GM08714 (cell line): ENCODE results near the gene MAST3.
A peak's percentile ranks its signal among the peaks of the same experiment; 100 is the strongest.

Experiments
- H3K4me3 ChIP-seq: fragments of 200-500 bp; sonication (Bioruptor generic); 2 replicates; pipeline ENCODE4 v1.5.1; 2014; ENCODE audit warnings: mild to moderate bottlenecking, low read length, inconsistent platforms
- ZNF274 ChIP-seq: IDR thresholded peaks from 2 replicates; pipeline ENCODE4 v1.6.1; 2012; ENCODE audit warnings: mild to moderate bottlenecking, low read depth, low read length

MAST3 gene

DNA sequence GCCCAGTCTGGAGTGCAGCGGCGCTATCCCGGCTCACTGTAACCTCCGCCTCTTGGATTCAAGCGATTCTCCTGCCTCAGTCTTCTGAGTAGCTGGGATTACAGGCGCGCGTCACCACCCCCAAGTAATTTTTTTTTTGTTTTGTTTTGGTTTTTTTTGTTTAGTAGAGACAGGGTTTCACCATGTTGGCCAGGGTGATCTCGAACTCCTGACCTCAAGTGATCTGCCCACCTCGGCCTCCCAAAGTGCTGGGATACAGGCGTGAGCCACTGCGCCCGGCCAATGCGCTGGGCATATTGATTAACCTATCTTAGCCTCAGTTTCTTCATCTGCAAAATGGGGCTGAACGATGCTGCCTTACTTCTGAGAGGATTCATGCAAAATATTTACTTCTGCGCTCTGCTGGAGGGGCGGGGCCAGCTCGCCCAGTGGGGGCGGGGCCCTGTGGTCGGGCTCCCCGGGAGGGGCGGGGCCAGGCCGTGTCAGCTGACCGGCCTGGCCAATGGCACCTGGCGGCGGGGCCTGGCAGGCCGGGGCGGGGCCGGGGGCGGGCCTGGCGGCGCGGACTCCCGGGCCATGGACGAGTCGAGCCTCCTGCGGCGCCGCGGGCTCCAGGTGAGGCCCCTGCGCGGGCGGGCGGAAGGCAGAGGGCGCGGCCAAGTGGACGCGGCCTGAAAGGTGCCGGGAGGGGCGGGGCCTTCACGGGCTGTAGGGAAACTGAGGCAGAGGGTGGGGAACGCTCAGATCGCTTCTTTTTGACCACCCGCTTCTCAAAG is at the start of gene MAST3:
Gene MAST3 (plus strand): TSS at position 562 of the 776 bp plus-strand sequence. CDS start 15 bp downstream, at position 577.
- TF ChIP-seq ZNF274, result no peak
- peak within 1 kb of the TSS; percentile 98 for H3K4me3 ChIP-seq

DNA sequence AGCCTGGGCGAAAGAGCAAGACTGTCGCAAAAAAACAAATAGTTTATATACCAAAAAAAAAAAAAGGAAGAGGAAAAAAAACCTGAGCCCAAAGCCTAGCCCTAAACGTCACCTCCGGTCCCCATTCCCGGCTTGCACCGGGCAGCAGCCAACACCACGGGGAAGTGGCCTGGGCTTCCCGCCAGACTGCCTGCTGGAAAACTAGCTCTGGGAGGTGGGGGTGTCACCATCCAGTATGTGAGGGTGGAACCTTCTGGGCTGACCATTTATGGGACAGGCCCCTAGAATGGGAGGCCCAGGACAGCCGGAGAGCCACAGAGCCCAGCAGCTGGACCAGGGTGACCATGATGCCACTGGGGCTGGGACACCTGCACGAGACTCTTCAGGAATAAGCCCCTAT is 48.2 kb upstream of the MAST3 start:
- TF ChIP-seq ZNF274, result no peak
- H3K4me3 ChIP-seq, result no peak overlapping the region

DNA sequence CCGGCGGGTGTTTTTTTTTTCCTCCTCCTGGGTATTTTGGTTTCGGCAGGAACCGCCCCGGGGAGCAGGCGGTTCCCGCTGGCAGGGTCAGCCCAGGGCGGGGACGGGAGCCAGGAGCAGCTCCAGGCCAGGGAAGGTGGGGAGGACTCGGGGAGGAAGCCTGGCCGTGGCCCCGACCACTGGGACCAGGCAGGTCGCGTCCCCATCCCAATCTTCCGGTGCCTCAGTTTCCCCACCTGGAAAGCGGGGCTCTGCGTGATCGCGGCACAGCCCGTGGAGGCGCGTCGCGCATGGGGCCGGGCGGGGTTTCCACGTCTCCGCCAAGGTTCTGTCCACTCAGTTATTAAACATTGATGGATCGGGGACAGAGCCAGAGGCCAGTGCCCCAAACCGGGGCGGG is 45.7 kb upstream of the MAST3 start:
- no peak for TF ChIP-seq ZNF274
- no peak overlapping the region for H3K4me3 ChIP-seq

DNA sequence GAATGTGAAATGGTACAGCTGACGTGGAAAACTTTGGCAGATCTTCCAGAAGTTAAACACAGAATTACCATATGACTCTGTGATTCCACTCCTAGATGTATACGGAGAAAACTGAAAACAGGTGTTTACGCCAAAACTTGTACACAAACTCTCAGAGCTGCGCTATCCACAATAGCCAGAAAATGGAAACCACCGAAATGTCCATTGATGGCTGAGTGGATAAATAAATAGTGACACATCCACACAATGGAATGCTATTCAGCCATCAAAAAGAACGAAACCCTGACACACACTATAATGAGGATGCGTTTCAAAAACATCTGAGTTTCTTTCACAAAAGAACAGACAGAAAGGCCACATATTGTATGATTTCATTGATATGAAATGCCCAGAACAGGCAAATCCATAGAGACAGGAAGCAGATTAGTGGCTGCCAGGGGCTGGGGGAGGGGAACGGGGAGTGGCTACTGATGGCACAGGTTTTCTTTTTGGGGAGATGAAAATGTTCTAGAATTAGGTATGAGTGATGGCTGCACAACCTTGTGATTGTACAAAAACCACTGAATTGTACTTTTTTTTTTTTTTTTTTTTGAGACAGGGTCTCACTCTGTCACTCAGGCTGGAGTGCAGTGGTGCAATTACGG is 43.9 kb upstream of the MAST3 start:
- no peak for TF ChIP-seq ZNF274
- no peak overlapping the region for H3K4me3 ChIP-seq

DNA sequence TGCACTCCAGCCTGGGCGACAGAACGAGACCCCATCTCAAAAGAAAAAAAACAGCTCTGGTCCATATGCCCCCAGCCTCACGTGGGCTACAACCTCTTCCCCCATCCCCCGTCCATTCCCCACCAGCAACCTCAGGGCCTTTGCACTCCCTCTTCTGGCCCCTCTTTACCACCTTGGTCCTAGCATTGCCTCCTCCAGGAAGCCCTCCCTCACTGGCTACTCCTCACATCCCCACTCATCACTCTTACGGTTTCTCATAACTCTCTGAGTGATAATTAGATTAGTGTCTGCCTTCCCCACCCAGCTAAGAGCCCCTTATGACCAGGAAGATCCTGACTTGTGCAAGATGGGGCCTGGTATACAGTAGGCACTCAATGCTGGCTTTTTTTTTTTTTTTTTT is 41.6 kb upstream of the MAST3 start:
- no peak for TF ChIP-seq ZNF274

DNA sequence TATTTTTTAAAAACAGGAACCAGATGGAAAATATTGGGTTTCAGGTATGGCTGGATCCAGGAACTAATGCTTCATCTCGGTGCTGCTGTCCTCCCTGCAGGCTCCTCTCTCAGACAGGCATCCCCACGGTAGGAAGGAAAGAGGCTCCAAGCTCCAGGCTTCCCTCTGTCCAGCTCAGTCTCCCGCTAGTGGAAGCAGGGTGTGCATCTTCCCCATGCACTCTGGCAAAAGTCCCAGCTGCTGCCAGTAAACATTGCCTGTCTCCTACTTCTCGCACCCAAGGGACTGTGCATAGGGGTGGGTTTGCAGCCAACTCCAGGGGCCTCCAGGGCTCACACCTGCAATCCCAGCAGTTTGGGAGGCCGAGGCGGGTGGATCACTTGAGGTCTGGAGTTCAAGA is 40.0 kb upstream of the MAST3 start:
- no peak overlapping the region for H3K4me3 ChIP-seq
- TF ChIP-seq ZNF274, result no peak

More for the DNA sequence above, 41.6 kb upstream of the MAST3 start:
- H3K4me3 ChIP-seq, result no peak overlapping the region

DNA sequence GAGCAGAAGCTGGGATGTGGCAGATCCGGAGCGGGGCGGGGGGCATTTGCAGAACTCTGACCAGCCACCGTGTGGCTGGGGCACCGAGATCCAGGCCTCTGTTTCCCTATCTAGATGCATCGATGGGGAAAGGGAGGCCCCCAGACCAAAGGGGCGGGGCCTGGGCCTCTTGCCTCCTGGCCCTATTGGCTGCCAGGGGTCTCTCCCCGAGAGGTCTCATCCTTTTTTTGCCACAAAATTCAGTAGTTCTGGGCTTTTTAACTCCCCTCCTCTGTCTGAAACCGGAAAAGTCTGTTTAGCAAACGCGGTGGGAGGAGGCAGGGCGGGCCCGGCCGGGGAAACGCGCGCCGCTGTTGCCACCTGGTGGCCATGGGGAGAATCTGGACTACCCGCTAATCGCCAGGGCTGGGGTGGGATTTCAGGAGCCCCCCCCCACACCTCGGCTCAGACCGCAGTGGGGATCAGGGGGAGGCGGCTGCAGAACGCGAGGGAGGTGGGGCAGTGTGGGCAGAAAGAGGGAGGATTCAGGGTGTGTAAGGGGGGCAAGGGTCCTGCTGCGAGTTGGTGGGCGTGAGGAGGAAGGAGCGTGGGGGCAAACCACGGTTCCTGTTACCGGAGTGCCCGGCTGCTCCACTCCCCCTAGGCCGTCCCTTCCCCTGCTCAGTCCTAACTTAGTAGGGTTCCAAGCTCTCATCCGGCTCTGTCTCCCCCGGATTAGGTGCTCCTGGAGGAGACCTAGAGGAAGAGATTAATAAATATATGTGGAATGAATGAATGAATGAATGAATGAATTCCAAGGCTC is 39.2 kb upstream of the MAST3 start:
- TF ChIP-seq ZNF274, result no peak
- H3K4me3 ChIP-seq, result no peak overlapping the region

DNA sequence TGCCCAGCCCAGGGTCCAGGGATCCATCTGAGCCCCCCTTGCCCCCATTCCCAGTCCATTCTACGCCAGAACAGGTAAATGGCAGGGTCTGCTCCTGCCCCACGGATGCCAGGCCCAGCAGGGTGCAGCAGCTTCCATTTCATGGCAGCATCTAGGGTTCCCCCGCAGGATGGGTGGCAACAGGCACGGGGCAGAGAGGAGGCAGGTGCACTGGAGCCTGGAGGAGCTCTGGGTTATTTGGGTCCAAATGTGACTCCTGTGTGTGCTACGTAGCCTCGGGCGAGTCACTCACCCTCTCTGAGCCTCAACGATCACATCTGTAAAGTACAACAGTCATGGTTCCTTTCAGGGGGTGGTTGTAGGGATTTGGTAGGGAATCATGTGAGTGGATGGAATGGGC is 38.3 kb upstream of the MAST3 start:
- no peak overlapping the region for H3K4me3 ChIP-seq
- TF ChIP-seq ZNF274, result no peak

DNA sequence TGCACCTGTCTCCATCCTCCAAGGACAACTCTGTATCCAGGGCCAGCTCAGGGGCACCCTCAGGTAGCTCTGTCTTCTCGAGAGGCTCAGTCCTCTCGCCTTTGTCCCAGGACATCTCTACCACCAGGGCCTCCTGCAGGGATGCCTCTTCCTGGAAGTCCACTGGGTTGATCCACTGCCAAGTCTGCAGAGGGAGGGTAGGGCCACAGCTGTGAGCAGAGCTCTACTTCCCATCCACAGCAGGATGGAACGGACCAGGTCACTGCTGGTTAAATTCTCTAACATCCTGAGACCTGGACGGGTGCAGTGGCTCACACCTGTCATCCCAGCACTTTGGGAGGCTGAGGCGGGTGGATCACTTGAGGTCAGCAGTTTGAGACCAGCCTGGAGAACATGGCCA is 37.7 kb upstream of the MAST3 start:
- TF ChIP-seq ZNF274, result no peak

DNA sequence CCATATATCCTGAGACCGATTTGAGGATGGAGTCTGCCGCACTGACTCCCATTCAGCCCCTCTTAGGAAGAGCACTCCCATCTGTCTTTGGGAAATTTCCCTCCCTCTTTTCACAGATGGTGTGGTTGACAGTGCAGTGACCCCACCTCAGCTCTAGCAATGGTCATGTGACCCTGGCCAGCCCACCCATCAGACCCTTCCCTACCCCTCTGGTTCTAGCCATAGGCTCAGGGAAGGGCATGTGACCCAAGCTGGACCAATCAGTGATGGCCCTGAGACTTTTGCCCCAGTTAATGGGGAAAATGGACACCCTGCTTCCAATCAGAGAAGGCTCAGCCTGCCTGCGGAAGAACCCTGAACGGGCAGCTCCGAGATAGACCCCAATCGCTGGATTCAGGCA is 37.1 kb upstream of the MAST3 start:
- TF ChIP-seq ZNF274, result no peak
- no peak overlapping the region for H3K4me3 ChIP-seq

More for the DNA sequence above, 37.7 kb upstream of the MAST3 start:
- no peak overlapping the region for H3K4me3 ChIP-seq

DNA sequence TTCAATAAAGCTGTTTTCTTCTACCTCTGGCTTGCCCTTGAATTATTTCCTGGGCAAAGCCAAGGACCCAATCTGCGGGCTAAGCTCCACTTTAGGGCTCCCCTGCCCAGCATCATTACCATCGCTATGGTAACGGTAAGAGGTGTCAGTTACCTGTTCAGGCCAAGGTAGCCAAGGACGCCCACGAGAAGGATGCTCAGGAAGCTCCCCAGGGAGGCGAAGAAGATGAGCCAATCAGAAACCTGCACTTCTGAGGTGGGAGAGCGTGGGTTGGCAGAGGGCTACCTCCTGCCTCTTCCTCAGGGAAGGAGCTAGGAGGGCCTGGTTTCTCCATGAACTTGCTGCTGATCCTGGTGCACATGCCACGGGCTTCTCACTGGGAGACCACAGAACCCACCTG is 35.5 kb upstream of the MAST3 start:
- no peak overlapping the region for H3K4me3 ChIP-seq
- TF ChIP-seq ZNF274, result no peak

DNA sequence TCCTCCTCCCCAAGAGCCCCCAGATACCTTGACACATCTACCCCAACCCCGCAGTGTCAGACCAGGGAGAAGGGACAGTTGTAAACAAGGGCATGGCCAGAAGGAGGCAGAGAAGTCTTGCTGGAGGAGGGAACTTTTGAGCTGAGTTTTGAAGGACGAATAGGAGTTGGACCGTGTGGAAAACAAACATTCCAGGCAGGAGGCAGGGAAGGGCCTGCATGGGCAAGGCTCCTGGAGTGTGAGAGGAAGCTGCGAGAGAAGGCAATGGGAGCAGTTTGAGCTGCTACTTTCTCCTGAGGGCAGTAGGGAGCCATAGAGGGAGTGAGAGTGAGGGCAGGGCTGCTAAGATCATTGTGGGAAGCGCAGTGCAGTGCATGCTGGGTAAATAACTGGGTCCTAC is 34.1 kb upstream of the MAST3 start:
- TF ChIP-seq ZNF274, result no peak
- no peak overlapping the region for H3K4me3 ChIP-seq

DNA sequence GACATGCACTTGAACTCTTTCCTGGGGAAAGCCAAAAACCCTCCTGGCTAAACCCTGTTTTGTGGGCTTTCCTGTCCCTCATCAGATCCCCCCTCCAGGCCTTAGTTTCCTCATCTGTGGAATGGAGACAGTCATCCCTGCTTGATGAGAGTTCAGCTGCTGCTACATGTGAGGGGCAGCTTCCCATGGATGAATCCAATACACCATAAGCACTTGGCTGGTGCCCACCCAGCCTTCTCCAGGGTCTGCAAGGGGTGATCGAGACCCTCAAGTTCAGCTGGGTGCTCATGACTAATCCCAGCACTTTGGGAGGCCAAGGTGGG is 32.4 kb upstream of the MAST3 start:
- no peak for TF ChIP-seq ZNF274
- no peak overlapping the region for H3K4me3 ChIP-seq

DNA sequence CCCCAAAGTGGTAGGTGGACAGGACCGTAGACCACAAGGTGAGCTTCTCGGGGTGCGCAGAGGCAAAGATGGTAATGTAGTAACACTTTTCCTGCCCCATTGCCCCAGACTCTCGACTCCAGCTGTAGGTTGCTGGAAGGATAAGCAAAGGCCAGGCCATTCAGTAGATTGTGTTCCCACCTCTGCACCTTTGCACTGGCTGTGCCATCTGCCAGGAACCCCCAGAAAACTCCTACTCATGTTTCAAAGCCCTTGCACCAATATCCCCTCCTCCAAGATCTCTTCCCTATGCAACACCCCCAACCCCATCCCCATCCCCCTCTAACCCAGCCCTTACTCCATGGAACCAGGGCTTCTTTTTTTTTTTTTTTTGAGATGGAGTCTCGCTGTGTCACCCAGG is 29.2 kb upstream of the MAST3 start:
- H3K4me3 ChIP-seq, result no peak overlapping the region
- no peak for TF ChIP-seq ZNF274

DNA sequence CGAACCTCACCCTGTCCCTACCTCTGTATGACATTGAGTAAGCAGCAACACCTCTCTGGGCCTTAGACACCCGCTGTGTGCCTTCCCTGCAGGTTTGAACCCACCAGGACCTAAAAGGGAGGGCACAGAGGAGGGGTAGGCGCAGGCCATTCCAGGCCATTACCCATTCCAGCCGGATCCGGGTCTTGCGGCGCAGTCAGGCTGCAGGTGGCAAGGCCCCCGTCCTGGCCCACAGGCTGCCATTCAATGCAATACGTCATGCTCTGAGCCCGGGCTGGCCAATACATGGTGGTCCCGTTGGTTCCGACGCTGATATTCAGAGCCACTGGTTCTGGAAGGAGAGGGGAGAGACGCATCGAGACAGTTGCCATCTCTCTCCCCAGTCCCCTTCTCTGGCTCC is 28.2 kb upstream of the MAST3 start:
- TF ChIP-seq ZNF274, result no peak
- H3K4me3 ChIP-seq, result no peak overlapping the region
